GM23338 (cell line): ENCODE results near the gene CUX1. TPM values are rescaled to one million over a fixed set of nuclear protein-coding genes. Genes with fewer than 3 reads are reported as not detected.
A peak's percentile ranks its signal among the peaks of the same experiment; 100 is the strongest.

Source experiments
- ATAC-seq: fragments of 200-7000 bp; cut with Tn5 transposase; 3 replicates; pipeline ENCODE4 v1.9.1; 2020
- DNase-seq: peaks from one replicate; pipeline ENCODE4 v3.0.0-alpha.2; 2015; ENCODE audit warnings: low spot score
- H2AFZ ChIP-seq: fragments of 200-600 bp; sonication (generic); 2 replicates; pipeline ENCODE4 v1.8.0; 2016; ENCODE audit warnings: antibody characterized with exemption, mild to moderate bottlenecking, moderate library complexity
- H3F3A ChIP-seq: fragments of 200-600 bp; sonication (generic); replicated peaks from 2 replicates; pipeline ENCODE4 v1.8.0; 2017; ENCODE audit warnings: antibody characterized with exemption, mixed run types, low read depth
- H3K27ac ChIP-seq: fragments of 200-600 bp; sonication (generic); 2 replicates; pipeline ENCODE4 v1.6.1; 2016; ENCODE audit warnings: low read depth
- H3K27me3 ChIP-seq: fragments of 200-600 bp; sonication (generic); 2 replicates; pipeline ENCODE4 v1.8.0; 2016; ENCODE audit warnings: mild to moderate bottlenecking, mixed run types, moderate library complexity; ENCODE audit not compliant: insufficient read depth
- H3K36me3 ChIP-seq: fragments of 200-600 bp; sonication (generic); 2 replicates; pipeline ENCODE4 v1.8.0; 2016; ENCODE audit warnings: mild to moderate bottlenecking; ENCODE audit not compliant: insufficient read depth
- H3K4me1 ChIP-seq: fragments of 200-600 bp; sonication (generic); 2 replicates; pipeline ENCODE4 v1.8.0; 2016; ENCODE audit warnings: mild to moderate bottlenecking, moderate library complexity; ENCODE audit not compliant: insufficient read depth
- H3K4me2 ChIP-seq: fragments of 200-600 bp; sonication (generic); 2 replicates; pipeline ENCODE4 v1.7.1; 2017; ENCODE audit warnings: mixed run types
- H3K4me3 ChIP-seq: fragments of 200-600 bp; sonication (generic); 2 replicates; pipeline ENCODE4 v1.6.1; 2016; ENCODE audit warnings: mixed run types
- H3K79me2 ChIP-seq: fragments of 200-600 bp; sonication (generic); replicated peaks from 2 replicates; pipeline ENCODE4 v1.8.0; 2017; ENCODE audit warnings: mild to moderate bottlenecking; ENCODE audit not compliant: insufficient read depth
- H3K9me2 ChIP-seq: fragments of 200-600 bp; sonication (generic); 2 replicates; pipeline ENCODE4 v1.8.0; 2017; ENCODE audit not compliant: insufficient read depth
- H4K20me1 ChIP-seq: fragments of 200-600 bp; sonication (generic); replicated peaks from 2 replicates; pipeline ENCODE4 v1.8.0; 2017; ENCODE audit warnings: mild to moderate bottlenecking; ENCODE audit not compliant: insufficient read depth
- H3K27ac Mint-ChIP-seq: 2 replicates; pipeline ENCODE4 v1.8.0; 2020; ENCODE audit warnings: inconsistent platforms, mild to moderate bottlenecking, moderate library complexity, mixed read lengths
- H3K27me3 Mint-ChIP-seq: 3 replicates; pipeline ENCODE4 v1.8.0; 2022; ENCODE audit warnings: low read depth, mild to moderate bottlenecking, moderate library complexity, mixed read lengths, inconsistent platforms; ENCODE audit not compliant: insufficient read depth, poor library complexity
- H3K36me3 Mint-ChIP-seq: 3 replicates; pipeline ENCODE4 v1.8.0; 2021; ENCODE audit warnings: low read depth, mild to moderate bottlenecking, inconsistent platforms, moderate library complexity, mixed read lengths
- H3K4me1 Mint-ChIP-seq: 3 replicates; pipeline ENCODE4 v1.8.0; 2020; ENCODE audit warnings: mild to moderate bottlenecking, inconsistent platforms, mixed read lengths
- H3K4me3 Mint-ChIP-seq: 3 replicates; pipeline ENCODE4 v1.8.0; 2021; ENCODE audit warnings: moderate library complexity, mild to moderate bottlenecking, inconsistent platforms, mixed read lengths
- H3K9me3 Mint-ChIP-seq: 3 replicates; pipeline ENCODE4 v1.8.0; 2020; ENCODE audit warnings: moderate library complexity, mild to moderate bottlenecking, inconsistent platforms, mixed read lengths
- CREB1 ChIP-seq: fragments of 250-450 bp; sonication (Bioruptor Pico); IDR thresholded peaks from 2 replicates; pipeline ENCODE4 v1.5.0; 2020; ENCODE audit warnings: low read depth, mild to moderate bottlenecking, moderate library complexity
- CTCF ChIP-seq, 2 experiments: fragments of 200-600 bp in 1 of 2; sonication (generic) in 1 of 2; conservative IDR thresholded peaks; 2 replicates each; pipeline versions ENCODE4 v1.5.1 to v1.6.1; 2016 to 2017; ENCODE audit warnings: antibody characterized with exemption in 2 of 2, low read depth in 2 of 2, mild to moderate bottlenecking in 2 of 2, moderate library complexity in 1 of 2
- ETS1 ChIP-seq: IDR thresholded peaks from 2 replicates; pipeline ENCODE4 v1.6.1; 2016; ENCODE audit warnings: antibody characterized with exemption
- EZH2 ChIP-seq: fragments of 200-600 bp; sonication (generic); IDR thresholded peaks from one replicate; pipeline ENCODE4 v1.8.0; 2017; ENCODE audit warnings: antibody characterized with exemption, mild to moderate bottlenecking, low read depth; ENCODE audit not compliant: unreplicated experiment
- EZH2phosphoT487 ChIP-seq: fragments of 200-600 bp; sonication (generic); IDR thresholded peaks from one replicate; pipeline ENCODE4 v1.8.1; 2018; ENCODE audit warnings: antibody characterized with exemption; ENCODE audit not compliant: unreplicated experiment
- JUNB ChIP-seq: IDR thresholded peaks from one replicate; pipeline ENCODE4 v1.6.1; 2016; ENCODE audit warnings: antibody characterized with exemption; ENCODE audit not compliant: unreplicated experiment
- NANOG ChIP-seq: IDR thresholded peaks from 2 replicates; pipeline ENCODE4 v1.6.1; 2016; ENCODE audit warnings: antibody characterized with exemption, borderline replicate concordance
- POLR2AphosphoS5 ChIP-seq: IDR thresholded peaks from 2 replicates; pipeline ENCODE4 v1.6.1; 2016; ENCODE audit warnings: antibody characterized with exemption, low read depth
- REST ChIP-seq: IDR thresholded peaks from one replicate; pipeline ENCODE4 v1.6.1; 2018; ENCODE audit warnings: antibody characterized with exemption; ENCODE audit not compliant: unreplicated experiment
- STAT1 ChIP-seq: IDR thresholded peaks from one replicate; pipeline ENCODE4 v1.6.1; 2016; ENCODE audit warnings: antibody characterized with exemption; ENCODE audit not compliant: unreplicated experiment
- ZNF114 ChIP-seq: fragments of 250-450 bp; sonication (Bioruptor Pico); IDR thresholded peaks from 2 replicates; pipeline ENCODE4 v1.5.0; 2020; ENCODE audit warnings: mild to moderate bottlenecking, moderate library complexity
- ZNF331 ChIP-seq: fragments of 250-450 bp; sonication (Bioruptor Pico); IDR thresholded peaks from 2 replicates; pipeline ENCODE4 v1.5.0; 2020; ENCODE audit warnings: low read depth, mild to moderate bottlenecking, moderate library complexity
- ZNF462 ChIP-seq: fragments of 250-450 bp; sonication (Bioruptor Pico); IDR thresholded peaks from 2 replicates; pipeline ENCODE4 v1.5.0; 2020; ENCODE audit warnings: mild to moderate bottlenecking, moderate library complexity
- polyA plus RNA-seq: library from polyadenylated mRNA; unstranded; fragments of >200 nt; fragmentation: Nextera tagmentation; extraction: Ambion mirVana; gene quantifications from 2 replicates; pipeline ENCODE4 v1.2.1, GENCODE V29; 2016
- total RNA-seq: library from RNA; depleted of rRNA; stranded (reverse); fragments of >200 nt; shearing (Covaris generic); gene quantifications from 2 replicates; pipeline ENCODE4 v1.2.3, GENCODE V29; 2014

Gene CUX1
- total and polyA plus RNA-seq, 2 experiments from 2014 or later = 49.9 to 64.0 TPM

- Histone ChIP-seq H4K20me1 (no peaks in the 10 kb centered on the region), H3K27ac (0 out of 2 replicates have a peak overlapping the region, but pooled peaks have one; percentile 59), H3F3A (no peaks in the 10 kb centered on the region), H3K27me3 (no peaks in the 10 kb centered on the region), H3K4me3 (no peak overlapping the region), H3K36me3 (peaks cover 11% of the 10 kb centered on the region; the same call in 1 of the 2 replicates), H3K4me2 (0 out of 2 replicates have a peak overlapping the region, but pooled peaks have one; percentile 51), H3K79me2 (no peaks in the 10 kb centered on the region), H3K9me2 (no peaks in the 10 kb centered on the region), H2AFZ (no peak overlapping the region), H3K4me1 (peaks cover 13% of the 10 kb centered on the region)
- peaks cover 29% of the 10 kb centered on the region for H3K4me1 Mint-ChIP-seq
- no peak overlapping the region for H3K4me3 Mint-ChIP-seq
- no peak for ATAC-seq
- no peak for DNase-seq
- no peaks in the 10 kb centered on the region for H3K9me3 Mint-ChIP-seq
- H3K27me3 Mint-ChIP-seq = peaks cover 14% of the 10 kb centered on the region
- TF ChIP-seq CTCF (conservative IDR thresholded peaks at IDR 0.05; ENCODE audit: low read depth in 2 of 2) (no peak), ZNF462 (no peak), EZH2phosphoT487 (no peak), NANOG (no peak), ZNF331 (CRISPR knock-in tag) (no peak), EZH2 (no peak), CREB1 (CRISPR knock-in tag) (no peak), ETS1 (no peak), ZNF114 (CRISPR knock-in tag) (no peak), POLR2AphosphoS5 (no peak), REST (no peak), JUNB (no peak), STAT1 (no peak)
- peak overlapping the region; percentile 61 for H3K27ac Mint-ChIP-seq
- H3K36me3 Mint-ChIP-seq = peaks cover 45% of the 10 kb centered on the region
Observed at GRCh38 chr7:102191556-102192379, 374.3 kb downstream of the CUX1 start.
